ENCODE results near the gene OR2C1.
A peak's percentile ranks its signal among the peaks of the same experiment; 100 is the strongest.

The OR2C1 gene

GRCh38 chr16:3400446-3400778, 44.7 kb downstream of the OR2C1 start:
- H3K4me1 ChIP-seq (ENCODE audit: control insufficient read depth, insufficient read depth, low read length), result peaks cover 14% of the 10 kb centered on the region
- no peak for DNase-seq (ENCODE audit: low read depth)
- H3K4me3 ChIP-seq (ENCODE audit: low read length), result peak overlapping the region; percentile 99
- H3K9me3 ChIP-seq (ENCODE audit: control insufficient read depth, low read length), result peaks cover 19% of the 10 kb centered on the region
- no peaks in the 10 kb centered on the region for H3K27me3 ChIP-seq (replicated peaks; ENCODE audit: control insufficient read depth, insufficient read depth, low read length)
- peaks cover 49% of the 10 kb centered on the region for H3K36me3 ChIP-seq (ENCODE audit: control insufficient read depth, insufficient read depth, low read length, severe bottlenecking)
- H3K9ac ChIP-seq (ENCODE audit: low read length), result peak overlapping the region; percentile 96

GRCh38 chr16:3400779-3401688, 45.3 kb downstream of the OR2C1 start, which contains the start of the genes ZNF174 and ZSCAN32:
TSS of gene ZNF174 (plus strand) at chr16:3401215. CDS start at chr16:3402005, 790 bp downstream.
TSS of gene ZSCAN32 (minus strand) at chr16:3401004. CDS start at chr16:3397557, 3,447 bp downstream.
- H3K27me3 ChIP-seq (replicated peaks; ENCODE audit: control insufficient read depth, insufficient read depth, low read length), result no peaks in the 10 kb centered on the region
- peak within 1 kb of the TSS; percentile 96 for H3K9ac ChIP-seq (ENCODE audit: low read length)
- peaks cover 14% of the 10 kb centered on the region for H3K4me1 ChIP-seq (ENCODE audit: control insufficient read depth, insufficient read depth, low read length)
- H3K9me3 ChIP-seq (ENCODE audit: control insufficient read depth, low read length), result peaks cover 25% of the 10 kb centered on the region
- peaks cover 49% of the 10 kb centered on the region for H3K36me3 ChIP-seq (ENCODE audit: control insufficient read depth, insufficient read depth, low read length, severe bottlenecking)
- peak; percentile 99 for DNase-seq (ENCODE audit: low read depth)
- H3K4me3 ChIP-seq (ENCODE audit: low read length), result peak within 1 kb of the TSS; percentile 99

GRCh38 chr16:3401719-3402397, 46.2 kb downstream of the OR2C1 start:
- peak overlapping the region; percentile 99 for H3K4me3 ChIP-seq (ENCODE audit: low read length)
- peaks cover 34% of the 10 kb centered on the region for H3K9me3 ChIP-seq (ENCODE audit: control insufficient read depth, low read length)
- DNase-seq (ENCODE audit: low read depth), result peak; percentile 31
- H3K4me1 ChIP-seq (ENCODE audit: control insufficient read depth, insufficient read depth, low read length), result peaks cover 11% of the 10 kb centered on the region
- H3K36me3 ChIP-seq (ENCODE audit: control insufficient read depth, insufficient read depth, low read length, severe bottlenecking), result peaks cover 49% of the 10 kb centered on the region
- H3K9ac ChIP-seq (ENCODE audit: low read length), result peak overlapping the region; percentile 96
- H3K27me3 ChIP-seq (replicated peaks; ENCODE audit: control insufficient read depth, insufficient read depth, low read length), result no peaks in the 10 kb centered on the region

All from adipocyte (in vitro differentiated cells).